ENCODE measurements around the gene LUC7L2. TPM values are rescaled to one million over a fixed set of nuclear protein-coding genes. Genes with fewer than 3 reads are reported as not detected.

LUC7L2 gene
- 38.9 and 57.5 TPM in 2 replicates for total RNA-seq

GRCh38 chr7:139359366-139360209, at the start of gene LUC7L2:
Gene LUC7L2 (plus strand): TSS chr7:139359894. CDS start chr7:139360262, 368 bp downstream.

GRCh38 chr7:139341058-139341775, 18.5 kb upstream of the LUC7L2 start, which contains the start of gene FMC1:
Gene FMC1 (plus strand): TSS chr7:139341337. CDS start chr7:139341385, 48 bp downstream.

Small RNA genes lying within 50 kb of the gene (small RNA-seq; reads per million reads assigned to genes)
- gene RNU6-206P (not detected), gene RNU6-911P (not detected)

Other genes with a start within 250 kb of the LUC7L2 start
- gene UBN2, start 128.7 kb upstream of the LUC7L2 start, total RNA-seq, result 4.8 and 5.5 TPM in 2 replicates
- gene FMC1, start 18.6 kb upstream of the LUC7L2 start, total RNA-seq, result 6.8 and 13.2 TPM in 2 replicates
- gene KLRG2, start 123.8 kb downstream of the LUC7L2 start, total RNA-seq, result under 0.01 and 0.20 TPM in 2 replicates
- not detected in 2 replicates for gene CLEC2L, start 163.8 kb downstream of the LUC7L2 start, total RNA-seq

Data from subcutaneous preadipocyte (primary cell).